HCT116 (cell line): ENCODE measurements around the gene KCNJ4.

ENCODE experiments used
- CTCF ChIP-seq, 3 experiments: fragments of 200-600 bp in 1 of 3; sonication (generic) in 1 of 3; IDR thresholded peaks in 2 of 3; conservative IDR thresholded peaks in 1 of 3; 2 replicates each; pipeline ENCODE4 v1.5.1; 2012 to 2017; ENCODE audit warnings: low read depth in 2 of 3, low read length in 2 of 3, antibody characterized with exemption in 1 of 3, borderline replicate concordance in 1 of 3, control low read depth in 1 of 3, mild to moderate bottlenecking in 1 of 3, mixed read lengths in 1 of 3, mixed run types in 1 of 3, moderate library complexity in 1 of 3; ENCODE audit not compliant: insufficient read depth in 1 of 3
- SP1 ChIP-seq: IDR thresholded peaks from 2 replicates; pipeline ENCODE4 v1.6.1; 2012; ENCODE audit warnings: low read depth
- ZFX ChIP-seq: fragments of 450-650 bp; IDR thresholded peaks from 2 replicates; pipeline ENCODE4 v1.6.1; 2017

GRCh38 chr22:38424525-38425080 is 30.4 kb downstream of the KCNJ4 start:
- TF ChIP-seq SP1 (no peak), ZFX (no peak), CTCF (IDR thresholded peaks at IDR 0.05 in 2 of 3, conservative IDR thresholded peaks at IDR 0.05 in 1 of 3; ENCODE audit: borderline replicate concordance in 1 of 3, insufficient read depth in 1 of 3, low read depth in 2 of 3, low read length in 2 of 3) (no peak)
